GM12878 (cell line): ENCODE measurements around the gene TOPORS.

ENCODE experiments used
- JUNB ChIP-seq: IDR thresholded peaks from 2 replicates; pipeline ENCODE4 v1.6.1; 2016; ENCODE audit warnings: antibody characterized with exemption, mild to moderate bottlenecking
- NFYB ChIP-seq: IDR thresholded peaks from 2 replicates; pipeline ENCODE4 v1.6.1; 2011; ENCODE audit warnings: low read depth, mild to moderate bottlenecking, low read length, improper control_type of control experiment, moderate library complexity; ENCODE audit not compliant: insufficient read depth
- POLR2A ChIP-seq: IDR thresholded peaks from 2 replicates; pipeline ENCODE4 v1.6.1; 2011; ENCODE audit warnings: low read depth, mild to moderate bottlenecking, low read length
- TF ChIP-seq, protein P1 (sequence below): IDR thresholded peaks from 2 replicates; pipeline ENCODE4 v1.6.1; 2011; ENCODE audit warnings: low read depth, low read length, improper control_type of control experiment, borderline replicate concordance
- TF ChIP-seq, protein P2 (sequence below): IDR thresholded peaks from 2 replicates; pipeline ENCODE4 v1.6.1; 2012; ENCODE audit warnings: low read depth, low read length, improper control_type of control experiment
- TF ChIP-seq, protein P3 (sequence below): IDR thresholded peaks from 2 replicates; pipeline ENCODE4 v1.6.1; 2011; ENCODE audit warnings: low read depth, mild to moderate bottlenecking, low read length, moderate library complexity, borderline replicate concordance; ENCODE audit errors: extremely low read depth

DNA sequence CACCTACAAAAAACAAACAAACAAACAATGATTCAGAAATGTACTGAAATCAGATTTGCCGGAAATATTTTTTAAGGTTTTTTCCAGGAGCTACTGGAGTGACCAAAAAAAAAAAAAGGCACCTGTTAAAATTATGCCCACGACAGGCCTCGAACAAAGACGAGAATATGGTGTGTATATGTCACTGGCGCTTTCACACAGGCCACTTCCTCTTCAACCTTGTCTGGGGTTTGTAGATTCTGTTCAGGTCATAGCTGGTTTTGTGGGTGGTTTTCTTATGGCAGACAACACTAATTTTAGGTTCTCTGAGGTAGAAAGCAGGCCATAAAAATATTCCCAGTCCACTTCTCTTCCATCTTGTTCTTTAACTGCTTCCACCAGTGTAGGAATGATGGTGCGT is 13.6 kb upstream of the TOPORS start:
- no peak for TF ChIP-seq NFYB
- TF ChIP-seq, protein P1, sequence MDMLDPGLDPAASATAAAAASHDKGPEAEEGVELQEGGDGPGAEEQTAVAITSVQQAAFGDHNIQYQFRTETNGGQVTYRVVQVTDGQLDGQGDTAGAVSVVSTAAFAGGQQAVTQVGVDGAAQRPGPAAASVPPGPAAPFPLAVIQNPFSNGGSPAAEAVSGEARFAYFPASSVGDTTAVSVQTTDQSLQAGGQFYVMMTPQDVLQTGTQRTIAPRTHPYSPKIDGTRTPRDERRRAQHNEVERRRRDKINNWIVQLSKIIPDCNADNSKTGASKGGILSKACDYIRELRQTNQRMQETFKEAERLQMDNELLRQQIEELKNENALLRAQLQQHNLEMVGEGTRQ: no peak
- no peak for TF ChIP-seq POLR2A
- TF ChIP-seq, protein P2, sequence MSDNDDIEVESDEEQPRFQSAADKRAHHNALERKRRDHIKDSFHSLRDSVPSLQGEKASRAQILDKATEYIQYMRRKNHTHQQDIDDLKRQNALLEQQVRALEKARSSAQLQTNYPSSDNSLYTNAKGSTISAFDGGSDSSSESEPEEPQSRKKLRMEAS: no peak
- TF ChIP-seq, protein P3, sequence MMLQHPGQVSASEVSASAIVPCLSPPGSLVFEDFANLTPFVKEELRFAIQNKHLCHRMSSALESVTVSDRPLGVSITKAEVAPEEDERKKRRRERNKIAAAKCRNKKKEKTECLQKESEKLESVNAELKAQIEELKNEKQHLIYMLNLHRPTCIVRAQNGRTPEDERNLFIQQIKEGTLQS: no peak
- TF ChIP-seq JUNB: no peak
